ENCODE results near the gene POU2F3. TPM values are rescaled to one million over a fixed set of nuclear protein-coding genes. Genes with fewer than 3 reads are reported as not detected.

POU2F3 gene
- total RNA-seq, 4 donors from 2014 or later, result 0.27 to 0.46 TPM; not detected in 2

DNA sequence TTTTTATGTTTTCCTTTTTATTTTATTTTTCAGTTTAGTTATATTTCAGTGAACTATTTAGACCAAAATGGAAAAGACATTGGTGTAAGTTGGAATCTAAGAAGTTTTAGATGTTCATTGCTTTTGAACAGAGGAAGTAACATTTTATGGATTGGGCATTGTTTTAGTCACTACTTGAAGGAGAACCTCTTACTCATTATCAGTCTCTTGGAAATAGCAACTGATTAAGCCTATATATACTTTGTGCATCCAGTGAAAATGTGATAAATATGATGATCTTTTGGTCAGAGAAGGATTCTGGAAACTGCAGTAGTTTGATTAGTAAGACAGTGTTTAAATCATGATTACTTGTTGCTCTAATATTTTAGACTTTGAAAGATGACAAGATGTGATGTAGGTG is 110.7 kb downstream of the POU2F3 start:
- no peak for TF ChIP-seq EP300 (IDR thresholded peaks at IDR 0.05)
- TF ChIP-seq POLR2A (IDR thresholded peaks at IDR 0.05), result no peak
- no peak for TF ChIP-seq POLR2AphosphoS5 (IDR thresholded peaks at IDR 0.05)
- TF ChIP-seq, protein P1, sequence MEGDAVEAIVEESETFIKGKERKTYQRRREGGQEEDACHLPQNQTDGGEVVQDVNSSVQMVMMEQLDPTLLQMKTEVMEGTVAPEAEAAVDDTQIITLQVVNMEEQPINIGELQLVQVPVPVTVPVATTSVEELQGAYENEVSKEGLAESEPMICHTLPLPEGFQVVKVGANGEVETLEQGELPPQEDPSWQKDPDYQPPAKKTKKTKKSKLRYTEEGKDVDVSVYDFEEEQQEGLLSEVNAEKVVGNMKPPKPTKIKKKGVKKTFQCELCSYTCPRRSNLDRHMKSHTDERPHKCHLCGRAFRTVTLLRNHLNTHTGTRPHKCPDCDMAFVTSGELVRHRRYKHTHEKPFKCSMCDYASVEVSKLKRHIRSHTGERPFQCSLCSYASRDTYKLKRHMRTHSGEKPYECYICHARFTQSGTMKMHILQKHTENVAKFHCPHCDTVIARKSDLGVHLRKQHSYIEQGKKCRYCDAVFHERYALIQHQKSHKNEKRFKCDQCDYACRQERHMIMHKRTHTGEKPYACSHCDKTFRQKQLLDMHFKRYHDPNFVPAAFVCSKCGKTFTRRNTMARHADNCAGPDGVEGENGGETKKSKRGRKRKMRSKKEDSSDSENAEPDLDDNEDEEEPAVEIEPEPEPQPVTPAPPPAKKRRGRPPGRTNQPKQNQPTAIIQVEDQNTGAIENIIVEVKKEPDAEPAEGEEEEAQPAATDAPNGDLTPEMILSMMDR (IDR thresholded peaks at IDR 0.05), result no peak
- no peaks in the 10 kb centered on the region for H3K27me3 ChIP-seq
- H3K4me3 ChIP-seq, result no peak overlapping the region
- H3K4me1 ChIP-seq, result peaks cover 7 to 69% (median 18%) of the 10 kb centered on the region in 3 donors
- H3K27ac ChIP-seq, result no peak overlapping the region
- no peaks in the 10 kb centered on the region for H3K36me3 ChIP-seq
- no peaks in the 10 kb centered on the region for H3K9me3 ChIP-seq
- no peak for ATAC-seq

DNA sequence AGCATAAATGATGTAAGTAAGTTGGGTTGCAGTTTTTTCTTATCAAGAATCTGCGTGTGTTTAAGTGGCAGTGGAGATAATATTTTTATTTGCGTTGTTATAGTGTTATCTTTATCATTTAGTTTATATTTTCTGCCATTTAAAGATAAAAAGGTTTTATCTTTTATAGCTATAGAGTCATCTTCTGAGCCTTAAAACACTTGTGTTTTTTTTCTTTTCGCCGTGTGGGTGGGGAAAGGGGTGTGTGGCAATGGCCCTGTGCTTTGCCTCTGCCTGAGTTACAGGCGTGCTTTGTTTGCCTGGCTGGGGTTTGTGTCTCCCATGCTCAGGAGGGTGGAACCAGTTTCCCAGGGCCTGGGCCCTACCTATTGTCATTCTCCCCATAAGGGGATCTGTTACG is 112.5 kb downstream of the POU2F3 start:
- Histone ChIP-seq H3K36me3 (no peaks in the 10 kb centered on the region), H3K9me3 (no peaks in the 10 kb centered on the region), H3K27ac (no peak overlapping the region), H3K4me1 (peaks cover 0 to 70% (median 7%) of the 10 kb centered on the region in 3 donors), H3K4me3 (no peak overlapping the region), H3K27me3 (no peaks in the 10 kb centered on the region)
- ATAC-seq, result no peak
- TF ChIP-seq EP300 (IDR thresholded peaks at IDR 0.05), result no peak
- no peak for TF ChIP-seq POLR2A (IDR thresholded peaks at IDR 0.05)
- TF ChIP-seq, protein P1 (IDR thresholded peaks at IDR 0.05), result no peak
- no peak for TF ChIP-seq POLR2AphosphoS5 (IDR thresholded peaks at IDR 0.05)
- 76 to 94% methylated on average over 2 to 5 of the region's 6 CpGs for WGBS, 2 donors (ENCODE audit: low coverage in 1 of 2)

DNA sequence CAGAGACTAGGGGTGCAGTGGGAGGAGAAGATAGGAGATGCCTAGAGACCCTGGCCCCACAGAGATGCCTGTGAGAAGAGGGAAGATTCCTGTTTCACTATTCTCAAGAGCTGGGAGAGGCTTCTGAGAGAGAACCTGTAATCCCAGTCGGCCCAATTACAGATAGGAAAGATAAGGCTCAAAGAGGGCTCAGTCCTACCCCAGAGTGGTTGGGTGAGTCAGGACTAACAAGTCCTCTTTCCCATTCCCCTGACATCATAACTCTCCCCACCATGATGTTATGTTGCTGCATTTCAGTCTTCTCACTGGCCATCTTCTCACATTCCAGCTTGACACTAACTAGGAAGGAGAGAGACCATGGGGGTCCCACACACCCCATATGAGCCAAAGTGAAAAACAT is 114.1 kb downstream of the POU2F3 start:
- TF ChIP-seq POLR2AphosphoS5 (IDR thresholded peaks at IDR 0.05) (no peak), EP300 (IDR thresholded peaks at IDR 0.05) (no peak), POLR2A (IDR thresholded peaks at IDR 0.05) (no peak)
- TF ChIP-seq, protein P1 (IDR thresholded peaks at IDR 0.05), result no peak
- Histone ChIP-seq H3K27me3 (no peaks in the 10 kb centered on the region), H3K36me3 (no peaks in the 10 kb centered on the region), H3K4me3 (no peak overlapping the region), H3K4me1 (peaks cover 0 to 61% (median 3%) of the 10 kb centered on the region in 3 donors), H3K27ac (no peak overlapping the region), H3K9me3 (no peaks in the 10 kb centered on the region)
- WGBS, 2 donors (ENCODE audit: low coverage in 1 of 2), result 44 to 80% methylated on average over 1 of the region's 1 CpG
- ATAC-seq, result no peak

- 75 to 79% methylated on average over 4 to 6 of the region's 6 CpGs for WGBS, 2 donors (ENCODE audit: low coverage in 1 of 2)
- H3K4me3 ChIP-seq, result no peak overlapping the region
- H3K27me3 ChIP-seq, result no peaks in the 10 kb centered on the region
- H3K9me3 ChIP-seq, result no peaks in the 10 kb centered on the region
- peaks cover 0 to 54% (median 3%) of the 10 kb centered on the region in 3 donors for H3K4me1 ChIP-seq
- TF ChIP-seq POLR2A (IDR thresholded peaks at IDR 0.05) (no peak), EP300 (IDR thresholded peaks at IDR 0.05) (no peak), POLR2AphosphoS5 (IDR thresholded peaks at IDR 0.05) (no peak)
- TF ChIP-seq, protein P1 (IDR thresholded peaks at IDR 0.05), result no peak
- ATAC-seq, result no peak
- no peaks in the 10 kb centered on the region for H3K36me3 ChIP-seq
- no peak overlapping the region for H3K27ac ChIP-seq
Observed at GRCh38 chr11:120354779-120355178, 114.8 kb downstream of the POU2F3 start.

DNA sequence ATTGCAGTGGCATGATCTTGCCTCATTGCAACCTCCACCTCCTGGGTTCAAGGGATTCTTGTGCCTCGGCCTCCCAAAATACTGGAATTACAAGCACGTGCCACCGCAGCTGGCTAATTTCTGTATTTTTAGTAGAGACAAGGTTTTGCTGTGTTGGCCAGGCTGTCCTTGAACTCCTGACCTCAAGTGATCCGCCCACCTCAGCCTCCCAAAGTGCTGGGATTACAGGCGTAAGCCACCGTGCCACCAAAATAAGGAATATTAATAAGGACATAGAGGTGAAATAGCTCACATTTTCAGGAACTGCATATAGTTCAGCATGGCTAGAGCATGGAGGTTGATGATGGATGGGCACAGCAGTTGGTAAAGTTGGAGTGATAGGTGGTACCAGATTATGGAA is 117.7 kb downstream of the POU2F3 start:
- H3K4me1 ChIP-seq, result peaks cover 0 to 62% (median 9%) of the 10 kb centered on the region in 3 donors
- ATAC-seq, result no peak
- H3K9me3 ChIP-seq, result no peaks in the 10 kb centered on the region
- 94% methylated on average over 6 of the region's 6 CpGs; no CpG with 5 or more reads in 1 of the 2 donors for WGBS, 2 donors (ENCODE audit: low coverage in 1 of 2)
- no peaks in the 10 kb centered on the region for H3K27me3 ChIP-seq
- H3K36me3 ChIP-seq, result no peaks in the 10 kb centered on the region
- no peak for TF ChIP-seq POLR2A (IDR thresholded peaks at IDR 0.05)
- TF ChIP-seq, protein P1 (IDR thresholded peaks at IDR 0.05), result no peak
- no peak for TF ChIP-seq POLR2AphosphoS5 (IDR thresholded peaks at IDR 0.05)
- no peak for TF ChIP-seq EP300 (IDR thresholded peaks at IDR 0.05)
- H3K27ac ChIP-seq, result no peak overlapping the region
- H3K4me3 ChIP-seq, result no peak overlapping the region
